K562 (cell line): ENCODE data around the gene SAMD4A. TPM values are rescaled to one million over a fixed set of nuclear protein-coding genes. Genes with fewer than 3 reads are reported as not detected.

Experiments used
- DDX20 ChIP-seq: fragments of 450-650 bp; IDR thresholded peaks from 2 replicates; pipeline ENCODE4 v1.6.1; 2016; ENCODE audit warnings: missing genetic modification characterization, low read depth, mild to moderate bottlenecking, missing compliant biosample characterization, moderate library complexity
- ELF4 ChIP-seq: fragments of 450-650 bp; formaldehyde crosslinking; IDR thresholded peaks from 2 replicates; pipeline ENCODE4 v1.4.0; 2022; ENCODE audit warnings: missing genetic modification characterization
- EP300 ChIP-seq: IDR thresholded peaks from 2 replicates; pipeline ENCODE4 v1.6.1; 2012; ENCODE audit warnings: low read length, improper control_type of control experiment
- FOXA1 ChIP-seq: fragments of 450-650 bp; IDR thresholded peaks from 2 replicates; pipeline ENCODE4 v1.6.1; 2016; ENCODE audit warnings: mild to moderate bottlenecking, borderline replicate concordance
- KAT7 ChIP-seq: sonication (generic); formaldehyde crosslinking; IDR thresholded peaks from 2 replicates; pipeline ENCODE4 v1.8.0; 2022; ENCODE audit warnings: missing genetic modification reagents, mild to moderate bottlenecking, borderline replicate concordance
- MED1 ChIP-seq: sonication (generic); formaldehyde crosslinking; IDR thresholded peaks from 2 replicates; pipeline ENCODE4 v1.8.1; 2023; ENCODE audit warnings: missing genetic modification reagents, borderline replicate concordance
- NCOR1 ChIP-seq: fragments of 450-650 bp; IDR thresholded peaks from 2 replicates; pipeline ENCODE4 v1.6.1; 2016; ENCODE audit warnings: mild to moderate bottlenecking, moderate library complexity
- RBM14 ChIP-seq: fragments of 200-400 bp; formaldehyde crosslinking; IDR thresholded peaks from 2 replicates; pipeline ENCODE4 v1.6.1; 2018; ENCODE audit warnings: low read depth, mild to moderate bottlenecking, low read length, moderate library complexity, borderline replicate concordance; ENCODE audit not compliant: insufficient read depth
- RCOR1 ChIP-seq, 2 experiments: IDR thresholded peaks; 2 replicates each; pipeline ENCODE4 v1.6.1; 2012; ENCODE audit warnings: low read depth in 2 of 2, low read length in 2 of 2, borderline replicate concordance in 1 of 2, improper control_type of control experiment in 1 of 2
- RFX1 ChIP-seq: fragments of 450-650 bp; IDR thresholded peaks from 2 replicates; pipeline ENCODE4 v1.6.1; 2016; ENCODE audit warnings: mild to moderate bottlenecking, moderate library complexity
- SAFB ChIP-seq: fragments of 200-400 bp; formaldehyde crosslinking; IDR thresholded peaks from 2 replicates; pipeline ENCODE4 v1.6.1; 2017; ENCODE audit warnings: low read depth, low read length, borderline replicate concordance
- ZEB2 ChIP-seq: fragments of 450-650 bp; IDR thresholded peaks from 2 replicates; pipeline ENCODE4 v1.6.1; 2016
- ZFP36 ChIP-seq: fragments of 150-350 bp; IDR thresholded peaks from 2 replicates; pipeline ENCODE4 v1.6.1; 2018; ENCODE audit warnings: low read length, low read depth; ENCODE audit not compliant: partially characterized antibody
- ZKSCAN8 ChIP-seq: fragments of 200-800 bp; sonication (Bioruptor generic); IDR thresholded peaks from 2 replicates; pipeline ENCODE4 v1.6.1; 2016; ENCODE audit warnings: missing genetic modification characterization, missing compliant biosample characterization
- ZNF134 ChIP-seq: fragments of 250-450 bp; sonication (Bioruptor Pico); conservative IDR thresholded peaks from 2 replicates; pipeline ENCODE4 v1.4.0; 2020
- ZNF583 ChIP-seq: fragments of 250-450 bp; sonication (Bioruptor Pico); IDR thresholded peaks from 2 replicates; pipeline ENCODE4 v1.4.0; 2020
- ZZZ3 ChIP-seq: fragments of 450-650 bp; IDR thresholded peaks from 2 replicates; pipeline ENCODE4 v1.6.1; 2016; ENCODE audit warnings: antibody characterized with exemption, mild to moderate bottlenecking, moderate library complexity
- polyA plus RNA-seq, 8 experiments: library from polyadenylated mRNA; depleted of rRNA in 4 of 8; stranded (reverse) in 5 of 8; unstranded in 3 of 8; fragments of >200 nt; fragmentation: Nextera tagmentation in 2 of 8; fragmentation: Illumina TruSeq in 1 of 8; extraction: Ambion mirVana in 2 of 8; extraction: Trizol in 1 of 8; gene quantifications; 2 replicates each; pipeline versions ENCODE4 v1.2.1 to v1.2.3, GENCODE V29; 2011 to 2014; ENCODE audit warnings: inconsistent platforms in 1 of 8, missing spikeins in 1 of 8
- total RNA-seq, 7 experiments: library from RNA; depleted of rRNA in 6 of 7; stranded (reverse); fragments of >200 nt in 6 of 7; fragmentation: Illumina TruSeq in 2 of 7; extraction: Trizol in 2 of 7; gene quantifications; 2 replicates each; pipeline versions ENCODE4 v1.2.1 to v1.2.3, GENCODE V29; 2011 to 2021; ENCODE audit warnings: low replicate concordance in 1 of 7
- TF ChIP-seq, protein P1 (sequence below): fragments of 250-450 bp; sonication (Bioruptor Pico); IDR thresholded peaks from 2 replicates; pipeline ENCODE4 v1.5.0; 2021; ENCODE audit warnings: mild to moderate bottlenecking, moderate library complexity
- TF ChIP-seq, protein P2 (sequence below): fragments of 450-650 bp; IDR thresholded peaks from 2 replicates; pipeline ENCODE4 v1.6.1; 2017; ENCODE audit warnings: antibody characterized with exemption
- TF ChIP-seq, protein P3 (sequence below), 2 experiments: fragments of 450-650 bp in 1 of 2; sonication (generic) in 1 of 2; formaldehyde crosslinking in 1 of 2; IDR thresholded peaks in 1 of 2; conservative IDR thresholded peaks in 1 of 2; 2 replicates each; pipeline versions ENCODE4 v1.6.1 to v1.8.1; 2016 to 2023; ENCODE audit warnings: mild to moderate bottlenecking in 2 of 2, moderate library complexity in 2 of 2, inconsistent platforms in 1 of 2, missing genetic modification reagents in 1 of 2
- TF ChIP-seq, protein P4 (sequence below): fragments of 250-450 bp; sonication (Bioruptor Pico); IDR thresholded peaks from 2 replicates; pipeline ENCODE4 v1.8.0; 2021; ENCODE audit warnings: borderline replicate concordance, mild to moderate bottlenecking, moderate library complexity; ENCODE audit not compliant: poor library complexity, severe bottlenecking

The SAMD4A gene
- total and polyA plus RNA-seq, 9 of the 15 experiments (the other 6 are each of a cell fraction or from before 2014, with no cell fraction given), result 0.66 to 6.8 (median 3.3) TPM

DNA sequence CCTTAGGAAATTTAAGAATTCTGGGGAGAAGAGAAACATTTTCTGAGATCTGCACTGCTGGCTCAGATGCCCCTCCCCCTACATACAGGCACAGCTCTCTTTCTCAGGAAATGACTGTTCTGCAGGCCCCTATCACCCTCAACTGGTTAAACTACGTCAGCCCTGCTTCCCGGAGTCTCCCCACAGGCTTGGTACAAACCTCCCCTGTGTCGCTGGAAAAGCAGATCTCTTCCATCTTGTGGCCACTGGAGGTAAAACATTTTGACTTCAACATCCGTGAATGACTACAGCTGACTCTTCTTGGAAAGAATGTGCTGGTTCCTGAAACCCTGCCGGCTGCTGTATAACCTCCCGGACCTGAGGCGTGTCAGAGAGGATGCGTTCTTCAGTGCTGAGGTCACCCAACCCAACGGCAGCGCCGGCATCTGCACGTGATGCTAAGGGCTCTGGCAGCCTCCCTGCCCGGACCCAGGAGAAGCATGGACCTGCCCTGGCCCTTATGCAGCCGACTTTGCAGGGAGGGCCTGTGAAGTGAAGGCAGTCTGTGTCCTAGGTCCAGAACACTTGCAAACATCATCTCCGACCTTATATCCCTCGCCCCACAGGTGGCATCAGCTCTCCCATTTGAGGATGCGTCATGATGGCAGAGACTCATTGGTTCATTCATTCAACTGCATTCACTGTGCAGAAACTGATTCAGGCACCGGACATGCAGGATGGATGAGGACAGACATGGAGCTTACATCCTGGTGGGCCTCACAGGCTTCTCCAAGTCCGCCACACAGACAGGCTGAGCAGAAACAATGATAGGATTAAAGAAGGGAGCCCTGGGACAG lies 206.5 kb downstream of the SAMD4A start (continued):
- TF ChIP-seq ZZZ3 (no peak), EP300 (peak; percentile 76), NCOR1 (peak; percentile 47), ZNF583 (CRISPR knock-in tag) (no peak), ZFP36 (no peak), ZKSCAN8 (CRISPR knock-in tag) (no peak), FOXA1 (no peak), RBM14 (no peak), ELF4 (CRISPR knock-in tag) (no peak), ZNF134 (CRISPR knock-in tag) (peak; percentile 52; the same call in 1 of the 2 replicates), RCOR1 (IDR thresholded peaks at IDR 0.05; ENCODE audit: borderline replicate concordance in 1 of 2, low read depth in 2 of 2, low read length in 2 of 2) (peak in 1 of 2 experiments; percentile 83; a peak in 2 of 4 replicates), DDX20 (tag) (no peak), MED1 (no peak), ZEB2 (peak; percentile 59), KAT7 (no peak), SAFB (no peak), RFX1 (no peak)
- TF ChIP-seq, protein P1, sequence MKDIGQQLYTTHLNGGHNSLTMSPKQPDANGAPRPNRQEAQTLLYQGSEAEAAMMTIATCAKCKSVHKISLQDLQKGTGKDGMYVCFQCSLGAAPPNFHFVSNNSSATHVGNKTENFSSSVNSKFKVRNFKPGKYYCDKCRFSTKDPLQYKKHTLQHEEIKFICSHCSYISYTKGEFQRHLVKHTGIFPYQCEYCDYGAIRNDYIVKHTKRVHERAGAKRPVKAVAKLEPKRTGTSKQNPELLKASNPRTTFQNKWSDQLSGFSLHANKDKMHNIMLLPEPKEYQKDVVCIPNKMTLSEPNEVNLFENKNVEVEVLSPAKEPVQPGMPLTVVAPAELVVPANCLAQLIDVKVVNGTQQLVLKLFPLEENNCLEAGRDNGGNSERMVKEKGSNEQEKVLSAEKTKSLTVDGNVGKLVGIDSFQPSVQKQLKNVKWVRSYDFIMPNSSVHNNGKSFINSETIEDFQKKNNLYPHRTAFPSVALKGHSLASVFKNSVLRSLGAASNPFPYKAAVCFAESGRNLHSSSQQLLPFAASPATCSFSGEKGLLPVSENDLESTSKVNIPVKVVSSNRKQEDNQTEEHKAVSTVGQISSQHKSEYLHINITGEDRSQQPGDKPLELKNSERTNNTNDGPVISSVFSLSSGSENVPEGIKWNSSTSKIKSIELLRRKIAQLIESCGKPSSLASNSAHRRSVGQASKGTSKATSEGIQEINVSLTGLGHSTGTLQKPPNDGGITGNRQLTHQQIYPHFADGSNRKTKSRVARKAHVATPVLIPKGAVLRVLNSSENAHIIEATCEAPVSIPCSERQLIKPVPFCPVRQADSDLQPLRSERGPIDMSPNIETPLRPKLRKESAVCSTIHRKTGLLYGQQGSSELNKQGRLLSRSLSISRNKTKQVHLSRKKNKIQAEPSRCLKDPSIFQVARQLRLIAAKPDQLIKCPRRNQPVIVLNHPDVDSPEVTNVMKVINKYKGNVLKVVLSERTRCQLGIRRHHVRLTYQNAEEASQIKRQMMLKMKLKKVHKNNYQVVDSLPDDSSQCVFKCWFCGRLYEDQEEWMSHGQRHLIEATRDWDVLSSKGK, result no peak
- TF ChIP-seq, protein P2, sequence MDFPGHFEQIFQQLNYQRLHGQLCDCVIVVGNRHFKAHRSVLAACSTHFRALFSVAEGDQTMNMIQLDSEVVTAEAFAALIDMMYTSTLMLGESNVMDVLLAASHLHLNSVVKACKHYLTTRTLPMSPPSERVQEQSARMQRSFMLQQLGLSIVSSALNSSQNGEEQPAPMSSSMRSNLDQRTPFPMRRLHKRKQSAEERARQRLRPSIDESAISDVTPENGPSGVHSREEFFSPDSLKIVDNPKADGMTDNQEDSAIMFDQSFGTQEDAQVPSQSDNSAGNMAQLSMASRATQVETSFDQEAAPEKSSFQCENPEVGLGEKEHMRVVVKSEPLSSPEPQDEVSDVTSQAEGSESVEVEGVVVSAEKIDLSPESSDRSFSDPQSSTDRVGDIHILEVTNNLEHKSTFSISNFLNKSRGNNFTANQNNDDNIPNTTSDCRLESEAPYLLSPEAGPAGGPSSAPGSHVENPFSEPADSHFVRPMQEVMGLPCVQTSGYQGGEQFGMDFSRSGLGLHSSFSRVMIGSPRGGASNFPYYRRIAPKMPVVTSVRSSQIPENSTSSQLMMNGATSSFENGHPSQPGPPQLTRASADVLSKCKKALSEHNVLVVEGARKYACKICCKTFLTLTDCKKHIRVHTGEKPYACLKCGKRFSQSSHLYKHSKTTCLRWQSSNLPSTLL, result peak; percentile 85
- TF ChIP-seq, protein P3, sequence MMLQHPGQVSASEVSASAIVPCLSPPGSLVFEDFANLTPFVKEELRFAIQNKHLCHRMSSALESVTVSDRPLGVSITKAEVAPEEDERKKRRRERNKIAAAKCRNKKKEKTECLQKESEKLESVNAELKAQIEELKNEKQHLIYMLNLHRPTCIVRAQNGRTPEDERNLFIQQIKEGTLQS (IDR thresholded peaks at IDR 0.05), result peak; percentile 93
- TF ChIP-seq, protein P3 (CRISPR knock-in tag; conservative IDR thresholded peaks at IDR 0.05), result peak; percentile 66; the same call in 1 of the 2 replicates
- TF ChIP-seq, protein P4, sequence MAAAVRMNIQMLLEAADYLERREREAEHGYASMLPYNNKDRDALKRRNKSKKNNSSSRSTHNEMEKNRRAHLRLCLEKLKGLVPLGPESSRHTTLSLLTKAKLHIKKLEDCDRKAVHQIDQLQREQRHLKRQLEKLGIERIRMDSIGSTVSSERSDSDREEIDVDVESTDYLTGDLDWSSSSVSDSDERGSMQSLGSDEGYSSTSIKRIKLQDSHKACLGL (CRISPR knock-in tag), result no peak
